ENCODE results near the gene IRF6.

Gene IRF6

DNA sequence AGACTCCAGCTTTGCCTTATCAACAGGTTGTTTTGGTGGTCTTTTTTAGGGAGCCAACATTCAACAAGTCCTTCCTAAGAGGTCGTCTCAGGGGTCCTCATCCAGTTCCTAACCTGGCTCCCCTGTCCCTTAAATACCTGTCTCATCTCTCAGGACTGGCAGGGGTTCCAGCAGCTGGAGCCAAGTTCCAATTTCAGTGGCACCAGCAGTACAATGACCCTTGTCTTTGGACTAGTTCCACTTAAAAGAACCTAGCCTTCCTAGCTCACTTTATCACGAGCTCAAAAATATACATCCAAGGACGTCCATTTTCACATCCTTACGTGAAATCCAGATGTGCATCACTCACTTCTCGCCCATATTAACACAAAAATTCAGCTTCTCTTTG, 68.8 kb downstream of the IRF6 start:
- Histone ChIP-seq H3K4me3 (ENCODE audit: insufficient read depth, low read depth, low read length) (no peak overlapping the region), H3K27ac (ENCODE audit: insufficient read depth, low read depth, low read length, poor library complexity, severe bottlenecking) (no peak overlapping the region), H3K9me3 (ENCODE audit: control insufficient read depth, low read length) (no peaks in the 10 kb centered on the region), H3K36me3 (ENCODE audit: control insufficient read depth, insufficient read depth, low read length) (no peaks in the 10 kb centered on the region), H3K27me3 (ENCODE audit: control insufficient read depth, insufficient read depth, low read length, poor library complexity, severe bottlenecking) (no peaks in the 10 kb centered on the region), H3K4me1 (ENCODE audit: control insufficient read depth, insufficient read depth, low read length) (no peaks in the 10 kb centered on the region)
- WGBS, 2 experiments: 89 to 93% methylated on average over 5 of the region's 5 CpGs

DNA sequence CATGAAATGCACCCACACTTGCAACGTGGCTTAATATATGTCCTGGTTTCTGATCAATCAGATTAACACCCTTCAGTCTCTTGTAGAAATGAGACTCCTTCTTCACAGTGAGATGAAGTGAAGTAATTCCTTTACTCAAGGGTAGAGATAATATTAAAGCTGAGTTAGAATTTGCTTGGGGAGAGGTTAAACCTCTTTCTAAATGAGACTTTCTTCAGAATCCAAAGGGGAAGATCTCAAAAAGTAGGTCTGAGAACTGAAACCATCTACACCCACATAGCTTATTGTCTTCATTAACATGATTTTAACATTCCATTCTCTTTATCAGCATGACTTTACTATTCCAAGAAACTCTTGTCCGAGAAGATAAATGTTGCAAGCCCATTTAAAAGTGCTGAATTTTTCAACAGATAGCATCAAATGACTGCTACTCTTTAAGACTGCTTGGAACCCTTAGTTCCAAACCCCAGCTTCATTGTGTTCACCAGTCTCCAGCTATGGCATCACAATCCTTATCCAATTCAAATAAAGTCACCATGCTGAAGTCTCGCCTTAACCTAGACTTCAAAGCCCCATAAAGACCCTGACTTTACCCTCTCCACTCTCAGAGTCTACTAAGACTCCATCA, 69.3 kb downstream of the IRF6 start:
- no peaks in the 10 kb centered on the region for H3K9me3 ChIP-seq (ENCODE audit: control insufficient read depth, low read length)
- H3K27me3 ChIP-seq (ENCODE audit: control insufficient read depth, insufficient read depth, low read length, poor library complexity, severe bottlenecking): no peaks in the 10 kb centered on the region
- WGBS, 2 experiments: 75 to 83% methylated on average over 3 of the region's 3 CpGs
- no peaks in the 10 kb centered on the region for H3K4me1 ChIP-seq (ENCODE audit: control insufficient read depth, insufficient read depth, low read length)
- no peaks in the 10 kb centered on the region for H3K36me3 ChIP-seq (ENCODE audit: control insufficient read depth, insufficient read depth, low read length)
- H3K27ac ChIP-seq (ENCODE audit: insufficient read depth, low read depth, low read length, poor library complexity, severe bottlenecking): no peak overlapping the region
- no peak overlapping the region for H3K4me3 ChIP-seq (ENCODE audit: insufficient read depth, low read depth, low read length)
